HepG2 (cell line): ENCODE data around the gene PDGFB. TPM values are rescaled to one million over a fixed set of nuclear protein-coding genes. Genes with fewer than 3 reads are reported as not detected.

Experiments used
- ATRX ChIP-seq: sonication (generic); formaldehyde crosslinking; IDR thresholded peaks from 2 replicates; pipeline ENCODE4 v1.4.0; 2020; ENCODE audit warnings: missing genetic modification reagents, borderline replicate concordance
- BHLHE40 ChIP-seq: IDR thresholded peaks from 2 replicates; pipeline ENCODE4 v1.6.1; 2011; ENCODE audit warnings: low read length, improper control_type of control experiment
- CBFB ChIP-seq: sonication (generic); formaldehyde crosslinking; IDR thresholded peaks from 2 replicates; pipeline ENCODE4 v1.4.0; 2020; ENCODE audit warnings: missing genetic modification reagents
- CENPT ChIP-seq: sonication (generic); formaldehyde crosslinking; IDR thresholded peaks from 2 replicates; pipeline ENCODE4 v1.8.0; 2022; ENCODE audit warnings: low read depth, mild to moderate bottlenecking, moderate library complexity, missing genetic modification reagents
- GFI1 ChIP-seq: sonication (generic); formaldehyde crosslinking; IDR thresholded peaks from 2 replicates; pipeline ENCODE4 v1.5.0; 2020; ENCODE audit warnings: missing genetic modification reagents, mild to moderate bottlenecking, borderline replicate concordance
- HNF4G ChIP-seq, 2 experiments: sonication (generic) in 1 of 2; formaldehyde crosslinking in 1 of 2; IDR thresholded peaks; 2 replicates each; pipeline versions ENCODE4 v1.4.0 to v1.6.1; 2011 to 2020; ENCODE audit warnings: borderline replicate concordance in 2 of 2, low read depth in 2 of 2, mild to moderate bottlenecking in 2 of 2, low read length in 1 of 2, missing genetic modification reagents in 1 of 2, moderate library complexity in 1 of 2
- HOXA3 ChIP-seq: sonication (generic); formaldehyde crosslinking; IDR thresholded peaks from 2 replicates; pipeline ENCODE4 v1.5.0; 2020; ENCODE audit warnings: missing genetic modification reagents
- HOXD1 ChIP-seq: sonication (generic); formaldehyde crosslinking; IDR thresholded peaks from 2 replicates; pipeline ENCODE4 v1.5.0; 2020; ENCODE audit warnings: missing genetic modification reagents
- KDM1A ChIP-seq: IDR thresholded peaks from 2 replicates; pipeline ENCODE4 v1.6.1; 2016; ENCODE audit warnings: missing compliant biosample characterization
- KLF12 ChIP-seq: sonication (generic); formaldehyde crosslinking; IDR thresholded peaks from 2 replicates; pipeline ENCODE4 v1.4.0; 2020; ENCODE audit warnings: missing genetic modification reagents, borderline replicate concordance
- KMT2B ChIP-seq: IDR thresholded peaks from 2 replicates; pipeline ENCODE4 v1.6.1; 2016; ENCODE audit warnings: missing genetic modification reagents, missing compliant biosample characterization
- MEF2D ChIP-seq: sonication (generic); formaldehyde crosslinking; IDR thresholded peaks from 2 replicates; pipeline ENCODE4 v1.5.1; 2020; ENCODE audit warnings: mild to moderate bottlenecking, missing genetic modification reagents
- MTF1 ChIP-seq: sonication (generic); formaldehyde crosslinking; IDR thresholded peaks from 2 replicates; pipeline ENCODE4 v1.5.0; 2020; ENCODE audit warnings: missing genetic modification reagents
- NR2F2 ChIP-seq: IDR thresholded peaks from 2 replicates; pipeline ENCODE4 v1.6.1; 2012; ENCODE audit warnings: low read depth, inconsistent platforms, borderline replicate concordance
- PAWR ChIP-seq: sonication (generic); formaldehyde crosslinking; IDR thresholded peaks from 2 replicates; pipeline ENCODE4 v1.4.0; 2020; ENCODE audit warnings: missing genetic modification reagents, mild to moderate bottlenecking, borderline replicate concordance
- RARA ChIP-seq: IDR thresholded peaks from 2 replicates; pipeline ENCODE4 v1.6.1; 2016; ENCODE audit warnings: missing genetic modification reagents, missing compliant biosample characterization
- RFX5 ChIP-seq: IDR thresholded peaks from 2 replicates; pipeline ENCODE4 v1.6.1; 2011; ENCODE audit warnings: low read depth, low read length, improper control_type of control experiment
- SIX1 ChIP-seq: sonication (generic); formaldehyde crosslinking; IDR thresholded peaks from 2 replicates; pipeline ENCODE4 v1.4.0; 2020; ENCODE audit warnings: missing genetic modification reagents, borderline replicate concordance
- SMAD3 ChIP-seq: sonication (generic); formaldehyde crosslinking; IDR thresholded peaks from 2 replicates; pipeline ENCODE4 v1.4.0; 2020; ENCODE audit warnings: missing genetic modification reagents
- TBP ChIP-seq: sonication (generic); formaldehyde crosslinking; IDR thresholded peaks from 2 replicates; pipeline ENCODE4 v1.5.0; 2020; ENCODE audit warnings: missing genetic modification reagents
- ZBTB7B ChIP-seq: sonication (generic); formaldehyde crosslinking; IDR thresholded peaks from 2 replicates; pipeline ENCODE4 v1.4.0; 2020; ENCODE audit warnings: missing genetic modification reagents
- ZKSCAN8 ChIP-seq: IDR thresholded peaks from 2 replicates; pipeline ENCODE4 v1.6.1; 2016; ENCODE audit warnings: borderline replicate concordance, missing genetic modification reagents, missing compliant biosample characterization
- ZNF552 ChIP-seq: sonication (generic); formaldehyde crosslinking; IDR thresholded peaks from 2 replicates; pipeline ENCODE4 v1.9.0; 2022; ENCODE audit warnings: missing genetic modification reagents, mild to moderate bottlenecking, borderline replicate concordance
- ZNF607 ChIP-seq: sonication (generic); formaldehyde crosslinking; IDR thresholded peaks from 2 replicates; pipeline ENCODE4 v1.5.1; 2020; ENCODE audit warnings: missing genetic modification reagents, mild to moderate bottlenecking, borderline replicate concordance
- ZNF768 ChIP-seq: sonication (generic); formaldehyde crosslinking; IDR thresholded peaks from 2 replicates; pipeline ENCODE4 v1.4.0; 2020; ENCODE audit warnings: missing genetic modification reagents
- polyA plus RNA-seq, 8 experiments: library from polyadenylated mRNA; depleted of rRNA in 3 of 8; stranded (reverse) in 7 of 8; unstranded in 1 of 8; fragments of >200 nt; fragmentation: Illumina TruSeq in 4 of 8; extraction: Trizol in 4 of 8; gene quantifications; 2 replicates each; pipeline versions ENCODE4 v1.2.1 to v1.2.3, GENCODE V29; 2011 to 2016; ENCODE audit warnings: low read depth in 4 of 8, missing spikeins in 1 of 8, mixed read lengths in 1 of 8; ENCODE audit not compliant: insufficient read depth in 1 of 8
- total RNA-seq, 5 experiments: library from RNA; depleted of rRNA; stranded (reverse); fragments of >200 nt; fragmentation: Illumina TruSeq; extraction: Trizol; gene quantifications; 2 replicates each; pipeline ENCODE4 v1.2.3, GENCODE V29; 2016; ENCODE audit warnings: low read depth in 1 of 5
- TF ChIP-seq, protein P1 (sequence below): sonication (generic); formaldehyde crosslinking; IDR thresholded peaks from 2 replicates; pipeline ENCODE4 v1.4.0; 2020; ENCODE audit warnings: missing genetic modification reagents
- TF ChIP-seq, protein P2 (sequence below): IDR thresholded peaks from 2 replicates; pipeline ENCODE4 v1.6.1; 2018; ENCODE audit warnings: missing genetic modification reagents
- TF ChIP-seq, protein P3 (sequence below): sonication (generic); formaldehyde crosslinking; IDR thresholded peaks from 2 replicates; pipeline ENCODE4 v1.8.0; 2022; ENCODE audit warnings: missing genetic modification reagents, low read depth, mild to moderate bottlenecking, borderline replicate concordance
- TF ChIP-seq, protein P4 (sequence below): sonication (generic); formaldehyde crosslinking; IDR thresholded peaks from 2 replicates; pipeline ENCODE4 v1.8.1; 2023; ENCODE audit warnings: mild to moderate bottlenecking, moderate library complexity, missing genetic modification reagents

PDGFB gene
- total and polyA plus RNA-seq, 2 of the 13 experiments (the other 11 are each of a cell fraction or from before 2014, with no cell fraction given), result 1.4 to 10.1 TPM

DNA sequence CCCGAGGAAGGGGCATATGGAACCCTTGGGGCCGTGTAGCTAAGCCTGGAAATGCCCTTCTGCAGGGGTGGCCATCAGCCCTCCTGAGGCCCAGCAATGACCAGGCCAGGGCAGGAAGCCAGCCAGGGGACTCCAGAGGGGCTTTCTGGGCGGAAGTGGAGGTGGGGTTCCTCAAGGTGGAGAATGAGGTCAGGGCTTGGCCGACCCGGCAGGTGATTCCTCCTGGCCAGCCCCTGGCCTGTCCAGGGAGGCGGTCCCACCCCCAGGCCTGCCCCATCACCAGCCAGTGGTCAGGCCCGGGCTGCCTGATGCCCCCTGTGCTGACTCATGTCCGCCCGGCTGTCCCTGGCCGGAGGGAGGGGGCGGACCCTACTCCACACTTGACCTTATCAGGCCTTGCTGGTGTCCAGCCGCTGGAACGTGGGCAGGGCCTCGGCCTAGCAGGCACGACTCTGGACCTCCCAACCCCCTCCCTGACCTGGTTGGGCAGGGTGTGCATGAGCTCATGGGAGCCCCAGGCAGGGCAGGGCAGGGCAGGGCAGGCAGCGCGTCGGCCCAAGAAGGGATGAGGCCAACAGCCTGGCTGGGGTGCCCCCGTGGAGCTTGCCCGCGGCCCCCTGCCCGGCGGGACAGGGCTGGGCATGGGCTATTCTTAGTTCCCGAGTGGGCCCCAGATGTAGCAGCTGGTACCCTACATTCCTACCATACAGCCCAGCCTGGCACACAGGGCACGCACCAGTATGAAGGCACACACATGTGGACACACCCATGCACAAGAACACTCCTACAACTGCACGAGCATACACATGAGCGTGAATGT, 38.8 kb upstream of the PDGFB start (continued):
- TF ChIP-seq NR2F2 (no peak), ZNF552 (0 out of 2 replicates have a peak, but pooled peaks have one; percentile 64), HOXD1 (peak; percentile 58; the same call in 1 of the 2 replicates), ZNF607 (CRISPR knock-in tag) (peak; percentile 76; the same call in 1 of the 2 replicates), GFI1 (CRISPR knock-in tag) (no peak; the same call in 1 of the 2 replicates), ZKSCAN8 (CRISPR knock-in tag) (peak; percentile 84; the same call in 1 of the 2 replicates), ZBTB7B (CRISPR knock-in tag) (peak; percentile 86), RARA (CRISPR knock-in tag) (peak; percentile 99), HNF4G (IDR thresholded peaks at IDR 0.05; ENCODE audit: borderline replicate concordance, low read depth, low read length) (0 out of 2 replicates have a peak, but pooled peaks have one; percentile 7), HNF4G (CRISPR knock-in tag; IDR thresholded peaks at IDR 0.05; ENCODE audit: borderline replicate concordance, low read depth) (no peak; the same call in 1 of the 2 replicates), KMT2B (peak; percentile 62; the same call in 1 of the 2 replicates), PAWR (CRISPR knock-in tag) (no peak), RFX5 (no peak), CENPT (CRISPR knock-in tag) (no peak), BHLHE40 (0 out of 2 replicates have a peak, but pooled peaks have one; percentile 12), SMAD3 (CRISPR knock-in tag) (peak; percentile 17; the same call in 1 of the 2 replicates), KLF12 (CRISPR knock-in tag) (no peak), KDM1A (CRISPR knock-in tag) (peak; percentile 57; the same call in 1 of the 2 replicates), ZNF768 (CRISPR knock-in tag) (no peak), MEF2D (peak; percentile 96), TBP (CRISPR knock-in tag) (no peak), MTF1 (CRISPR knock-in tag) (no peak), HOXA3 (peak; percentile 76), ATRX (CRISPR knock-in tag) (no peak), CBFB (CRISPR knock-in tag) (no peak), SIX1 (CRISPR knock-in tag) (no peak; the same call in 1 of the 2 replicates)
- TF ChIP-seq, protein P1, sequence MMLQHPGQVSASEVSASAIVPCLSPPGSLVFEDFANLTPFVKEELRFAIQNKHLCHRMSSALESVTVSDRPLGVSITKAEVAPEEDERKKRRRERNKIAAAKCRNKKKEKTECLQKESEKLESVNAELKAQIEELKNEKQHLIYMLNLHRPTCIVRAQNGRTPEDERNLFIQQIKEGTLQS (CRISPR knock-in tag), result peak; percentile 83
- TF ChIP-seq, protein P2, sequence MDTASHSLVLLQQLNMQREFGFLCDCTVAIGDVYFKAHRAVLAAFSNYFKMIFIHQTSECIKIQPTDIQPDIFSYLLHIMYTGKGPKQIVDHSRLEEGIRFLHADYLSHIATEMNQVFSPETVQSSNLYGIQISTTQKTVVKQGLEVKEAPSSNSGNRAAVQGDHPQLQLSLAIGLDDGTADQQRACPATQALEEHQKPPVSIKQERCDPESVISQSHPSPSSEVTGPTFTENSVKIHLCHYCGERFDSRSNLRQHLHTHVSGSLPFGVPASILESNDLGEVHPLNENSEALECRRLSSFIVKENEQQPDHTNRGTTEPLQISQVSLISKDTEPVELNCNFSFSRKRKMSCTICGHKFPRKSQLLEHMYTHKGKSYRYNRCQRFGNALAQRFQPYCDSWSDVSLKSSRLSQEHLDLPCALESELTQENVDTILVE (CRISPR knock-in tag), result 0 out of 2 replicates have a peak, but pooled peaks have one; percentile 45
- TF ChIP-seq, protein P3, sequence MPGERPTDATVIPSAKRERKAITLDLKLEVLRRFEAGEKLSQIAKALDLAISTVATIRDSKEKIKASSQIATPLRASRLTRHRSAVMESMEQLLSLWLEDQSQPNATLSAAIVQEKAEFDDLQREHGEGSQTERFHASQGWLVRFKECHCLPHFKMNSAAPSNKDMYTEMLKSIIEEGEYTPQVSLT (CRISPR knock-in tag), result no peak
- TF ChIP-seq, protein P4, sequence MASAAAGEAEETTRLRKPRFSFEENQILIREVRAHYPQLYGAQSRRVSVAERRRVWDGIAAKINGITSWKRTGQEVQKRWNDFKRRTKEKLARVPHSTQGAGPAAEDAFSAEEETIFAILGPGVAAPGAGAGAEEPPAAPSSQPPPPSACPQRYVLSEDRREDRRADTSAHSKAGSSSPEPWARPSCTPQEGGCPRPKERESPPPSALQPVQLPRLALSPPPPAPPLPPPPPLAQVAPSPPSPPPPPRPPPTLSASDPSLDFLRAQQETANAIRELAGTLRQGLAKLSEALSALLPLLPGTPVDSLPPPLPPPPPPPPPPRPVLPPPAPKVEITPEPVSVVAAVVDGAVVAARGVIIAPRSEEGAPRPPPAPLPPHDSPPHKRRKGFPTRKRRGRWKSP (CRISPR knock-in tag), result no peak; the same call in 1 of the 2 replicates
